Activated CD8-positive, alpha-beta memory T cell treated with anti-CD3 and anti-CD28 coated beads, Interleukin-2, amount 50 U/mL, for 24 hours (primary cell): ENCODE results near the gene CAMK2D.

Source experiments
- DNase-seq: peaks from one replicate; pipeline ENCODE4 v3.0.0-alpha.2; 2020; ENCODE audit errors: extremely low read depth

CAMK2D gene

DNA sequence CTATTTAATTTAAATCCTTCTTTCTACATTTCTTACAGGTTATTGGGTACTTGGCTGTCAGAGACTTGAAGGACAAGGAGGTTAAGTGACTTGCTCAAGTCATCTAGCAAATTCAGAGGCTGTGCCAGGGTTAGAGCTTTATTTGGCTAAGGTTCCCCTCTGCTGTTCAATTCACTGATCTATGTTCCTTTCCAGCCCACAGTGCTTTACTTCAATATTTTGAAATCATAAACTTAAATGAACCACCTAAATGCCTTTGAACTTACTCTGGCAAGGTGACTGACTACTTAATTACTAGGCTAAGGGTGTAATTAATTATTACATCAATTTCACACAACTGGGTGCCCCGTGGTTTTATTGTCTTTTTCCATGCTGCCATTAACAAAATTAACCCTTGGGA lies 288.7 kb downstream of the CAMK2D start:
- no peak for DNase-seq

DNA sequence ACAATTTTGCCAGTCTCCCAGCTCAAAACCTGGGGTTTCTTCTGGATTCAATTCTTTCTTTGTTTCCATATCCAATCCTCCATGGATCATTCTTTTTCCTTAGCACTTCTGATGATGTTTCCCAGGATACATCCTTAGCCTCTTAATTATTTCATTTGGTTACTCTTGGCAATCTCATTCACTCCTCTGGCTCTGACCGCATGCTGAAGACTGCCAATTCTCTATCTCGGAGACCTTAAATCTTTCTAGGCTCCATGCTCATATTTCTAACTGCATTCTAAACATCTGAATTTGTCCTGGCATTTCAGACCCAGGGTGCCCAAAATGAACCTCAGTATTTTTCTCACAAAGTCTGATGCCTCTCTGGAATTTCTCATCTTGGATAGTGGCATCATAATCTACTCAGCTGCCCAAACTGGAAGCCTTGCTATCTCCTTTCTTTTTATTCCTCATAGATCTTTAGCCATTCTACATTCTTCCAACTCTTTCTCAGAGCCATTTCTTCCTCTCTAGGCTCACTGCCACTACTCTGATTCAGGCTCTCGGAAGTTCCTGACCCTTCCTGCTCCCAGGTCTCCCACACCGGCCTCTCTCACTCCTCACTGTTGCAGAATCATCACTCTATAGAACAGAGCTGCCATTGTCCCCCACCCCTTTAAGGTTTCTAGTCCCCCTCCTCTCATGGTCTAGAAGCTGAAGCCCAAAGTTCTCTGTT lies 290.2 kb downstream of the CAMK2D start:
- DNase-seq = no peak

GRCh38 chr4:113469926-113470325 lies 291.6 kb downstream of the CAMK2D start:
- DNase-seq = no peak

DNA sequence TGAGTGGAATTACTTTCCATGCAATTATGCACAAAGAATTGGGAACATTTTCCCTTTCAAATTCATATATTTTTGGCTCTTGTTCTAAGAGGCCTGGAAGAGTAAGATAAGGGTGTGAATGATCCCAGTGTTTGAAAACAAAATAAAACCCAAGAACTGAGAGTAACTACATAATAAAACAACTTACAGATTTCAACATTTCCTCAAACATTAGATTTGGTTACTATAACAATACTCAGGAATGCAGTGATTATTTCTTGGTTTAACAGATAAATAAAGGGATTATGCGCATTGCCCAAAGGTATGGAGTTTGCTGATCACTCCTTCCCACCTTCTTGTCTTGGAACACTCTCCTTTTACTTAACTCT lies 292.5 kb downstream of the CAMK2D start:
- no peak for DNase-seq

- DNase-seq = no peak
Observed at GRCh38 chr4:113468165-113469022, 293.1 kb downstream of the CAMK2D start.

GRCh38 chr4:113467581-113467980 lies 294.0 kb downstream of the CAMK2D start:
- no peak for DNase-seq

DNA sequence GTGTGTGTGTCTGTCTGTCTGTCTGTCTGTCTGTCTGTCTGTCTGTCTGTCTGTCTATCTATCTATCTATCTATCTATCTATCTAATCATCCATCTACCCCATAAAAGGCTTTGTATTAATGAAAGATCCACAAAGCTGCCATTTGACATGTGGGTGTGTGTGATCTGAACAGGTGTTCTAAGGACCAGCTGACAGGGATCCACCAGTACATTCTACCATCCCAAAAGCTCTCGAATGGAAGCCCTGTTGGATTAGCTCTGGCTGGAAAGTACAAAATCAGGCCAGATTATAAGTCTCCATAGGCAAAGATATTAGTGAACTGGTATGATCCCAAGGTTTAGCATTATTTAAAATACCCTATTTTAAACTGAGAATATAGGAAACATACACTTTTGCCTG lies 299.3 kb downstream of the CAMK2D start:
- DNase-seq = no peak

GRCh38 chr4:113461281-113461680 lies 300.3 kb downstream of the CAMK2D start:
- DNase-seq = no peak

- no peak for DNase-seq
Observed at GRCh38 chr4:113457886-113458285, 303.7 kb downstream of the CAMK2D start.

DNA sequence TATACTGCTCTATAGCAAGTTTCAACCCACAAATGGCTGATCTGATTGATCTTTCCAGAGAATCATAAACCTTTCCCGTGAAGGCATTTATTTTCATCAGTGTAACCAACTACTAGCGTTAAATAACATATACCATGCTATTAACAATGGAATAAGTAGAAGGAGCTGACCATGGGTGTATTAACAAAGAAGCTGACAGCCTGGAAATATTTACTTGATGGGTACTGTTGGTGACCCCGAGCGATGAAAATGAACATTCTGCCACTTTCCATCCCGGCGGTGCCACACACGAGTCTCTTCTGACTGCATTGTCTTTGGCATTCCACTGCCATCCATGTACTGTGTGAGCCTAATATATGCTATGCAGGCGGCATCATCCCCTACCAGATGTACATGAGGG lies 304.4 kb downstream of the CAMK2D start:
- no peak for DNase-seq

GRCh38 chr4:113455061-113455460 lies 306.5 kb downstream of the CAMK2D start:
- no peak for DNase-seq

DNA sequence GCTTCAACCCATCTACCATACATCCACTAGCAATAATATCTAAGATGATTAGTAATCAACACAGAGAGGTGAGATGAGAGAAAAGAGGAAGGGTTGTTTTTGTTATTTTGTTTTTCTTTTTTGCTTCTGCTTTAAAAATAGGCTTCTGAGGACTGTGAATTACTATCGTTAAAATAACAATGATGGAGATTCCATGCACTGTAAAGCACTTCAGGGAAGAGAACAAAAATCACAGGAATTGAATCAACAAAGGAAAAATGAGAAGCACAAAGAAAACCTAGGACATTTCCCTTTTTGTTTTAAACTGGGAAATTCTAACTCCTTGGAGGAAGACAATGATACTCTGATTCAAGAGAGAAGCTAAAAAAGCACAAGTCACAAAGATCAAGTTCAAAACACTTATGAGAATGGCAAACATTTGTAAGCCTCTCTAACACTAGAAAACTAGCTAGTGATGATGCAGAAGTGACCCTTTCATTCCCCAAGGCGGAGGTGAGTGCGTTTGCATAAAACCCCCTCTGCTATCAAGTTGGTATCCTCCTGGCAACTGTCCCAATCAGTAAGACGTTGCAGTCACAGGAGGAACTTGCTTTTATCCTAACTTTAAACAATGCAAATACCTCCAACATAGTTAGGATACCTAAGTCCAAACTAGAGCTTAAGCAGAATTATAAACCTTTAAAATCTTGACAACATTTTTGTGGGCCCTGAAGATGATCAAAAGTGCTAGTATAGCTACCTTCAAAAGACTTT lies 308.5 kb downstream of the CAMK2D start:
- DNase-seq = no peak

DNA sequence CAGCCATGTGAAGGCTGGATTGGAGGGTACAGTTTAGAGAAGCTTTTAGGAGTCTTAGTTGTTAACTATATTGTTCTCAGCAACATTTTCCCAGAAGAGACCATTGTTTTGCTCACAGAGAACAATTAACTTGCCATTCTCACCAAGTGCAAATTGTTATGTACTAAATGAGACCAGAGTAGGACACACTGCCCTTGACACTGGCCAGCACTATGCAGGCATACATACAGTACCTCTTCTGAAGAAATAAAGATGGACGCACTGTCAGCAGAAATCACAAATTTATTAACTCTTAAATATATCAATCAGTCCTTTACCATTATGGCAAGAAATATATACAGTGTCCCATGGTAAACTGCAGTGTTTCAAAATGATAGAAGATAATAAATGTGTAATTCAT lies 309.4 kb downstream of the CAMK2D start:
- no peak for DNase-seq

GRCh38 chr4:113450295-113451080 lies 311.1 kb downstream of the CAMK2D start:
- DNase-seq = no peak

DNA sequence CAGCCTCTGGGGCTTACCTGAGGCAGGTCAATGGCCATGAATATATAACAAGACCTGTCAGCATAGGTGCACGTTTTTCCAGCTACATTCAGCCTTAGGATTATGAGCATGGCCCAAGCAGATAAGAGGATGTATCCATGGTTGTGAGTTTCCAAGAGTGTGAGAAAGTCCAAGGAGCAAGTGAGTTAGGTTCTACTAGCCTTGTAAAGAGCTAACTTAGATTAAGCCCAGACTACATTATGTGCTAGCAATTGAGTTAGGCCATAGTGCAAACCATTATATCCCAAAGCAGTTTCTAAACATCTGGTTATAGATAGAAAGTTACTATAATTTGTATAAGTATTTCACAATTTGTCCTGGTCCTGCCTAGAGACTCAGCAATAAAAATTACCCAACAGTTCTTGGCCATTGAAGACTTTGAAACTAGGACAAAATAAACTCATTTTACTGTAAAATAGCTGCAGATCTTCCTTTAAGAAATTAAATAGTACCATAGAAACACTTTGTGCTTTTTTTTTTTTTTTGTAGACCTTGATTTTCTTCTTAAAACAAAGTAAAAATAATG lies 312.0 kb downstream of the CAMK2D start:
- no peak for DNase-seq

GRCh38 chr4:113447769-113448168 lies 313.8 kb downstream of the CAMK2D start:
- no peak for DNase-seq

GRCh38 chr4:113447061-113447460 lies 314.5 kb downstream of the CAMK2D start:
- no peak for DNase-seq

GRCh38 chr4:113446019-113446418 lies 315.5 kb downstream of the CAMK2D start:
- no peak for DNase-seq

DNA sequence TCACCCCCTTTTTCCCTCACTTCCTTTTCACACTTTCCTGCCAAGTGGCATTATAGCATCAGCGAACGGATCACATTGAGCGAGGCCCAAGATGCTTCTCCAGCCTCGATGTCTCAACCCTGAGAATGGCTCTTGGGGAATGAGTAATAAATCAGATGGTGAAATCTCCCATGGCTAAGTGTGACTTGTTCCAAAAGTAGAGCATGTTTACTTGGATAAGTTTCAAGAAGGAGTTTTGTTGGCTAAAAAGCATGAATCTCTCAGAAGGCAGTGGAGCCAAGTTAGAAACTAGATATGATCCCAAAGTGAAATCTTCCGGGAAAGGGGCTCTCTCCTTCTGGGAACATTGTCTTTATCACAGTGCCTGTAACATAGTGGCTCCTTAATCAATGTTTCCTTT lies 316.3 kb downstream of the CAMK2D start:
- no peak for DNase-seq

GRCh38 chr4:113444386-113444785 lies 317.2 kb downstream of the CAMK2D start:
- no peak for DNase-seq

- DNase-seq = no peak
Observed at GRCh38 chr4:113442826-113443225, 318.7 kb downstream of the CAMK2D start.
